Nephron (organoid): ENCODE measurements around the gene TXNDC8.
"Not testable (repeated sequence)": the region's sequence is repeated elsewhere in the genome, so short reads cannot be mapped to it uniquely, and the experiment has no call there.

Experiments
- H3K27ac Mint-ChIP-seq, 3 experiments: 2 replicates each; pipeline ENCODE4 v1.8.0; 2020; ENCODE audit warnings: mixed read lengths in 3 of 3, mild to moderate bottlenecking in 2 of 3, moderate library complexity in 1 of 3
- H3K27me3 Mint-ChIP-seq: 2 replicates; pipeline ENCODE4 v1.8.0; 2021; ENCODE audit warnings: low read depth, mild to moderate bottlenecking, moderate library complexity, mixed read lengths
- H3K36me3 Mint-ChIP-seq: 2 replicates; pipeline ENCODE4 v1.8.0; 2020; ENCODE audit warnings: low read depth, mixed read lengths
- H3K4me1 Mint-ChIP-seq: 2 replicates; pipeline ENCODE4 v1.8.0; 2020; ENCODE audit warnings: mixed read lengths
- H3K4me3 Mint-ChIP-seq, 3 experiments: 2 replicates each; pipeline ENCODE4 v1.8.0; 2020; ENCODE audit warnings: mild to moderate bottlenecking in 3 of 3, mixed read lengths in 3 of 3, moderate library complexity in 2 of 3
- H3K9me3 Mint-ChIP-seq: 2 replicates; pipeline ENCODE4 v1.8.0; 2020; ENCODE audit warnings: mixed read lengths
- TF ChIP-seq, protein P1 (sequence below), 3 experiments: fragments of 200-600 bp; sonication (generic); IDR thresholded peaks; one replicate each; pipeline ENCODE4 v1.5.0; 2021; ENCODE audit warnings: antibody characterized with exemption in 3 of 3; ENCODE audit not compliant: unreplicated experiment in 3 of 3

The TXNDC8 gene

DNA sequence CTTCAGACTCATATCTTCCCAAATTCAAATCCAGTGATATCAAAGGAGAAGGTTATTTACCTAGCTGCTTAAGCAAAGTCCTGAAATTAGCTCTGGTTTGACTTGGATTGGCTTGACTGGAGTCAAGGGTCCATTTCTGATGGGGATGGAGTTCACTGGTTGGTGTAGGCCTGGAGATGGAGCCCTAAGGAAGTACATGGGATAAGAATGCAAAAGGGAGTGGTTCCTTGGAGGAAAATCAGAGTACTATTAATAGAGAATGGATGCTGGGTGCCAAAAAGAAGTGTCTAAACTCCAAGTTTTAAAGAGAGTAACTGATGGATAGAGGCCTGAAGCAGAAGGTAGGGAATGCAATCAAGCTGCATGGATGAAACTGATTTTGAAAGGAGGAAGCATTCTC lies 13.8 kb downstream of the TXNDC8 start:
- no peaks in the 10 kb centered on the region for H3K27me3 Mint-ChIP-seq
- TF ChIP-seq, protein P1, sequence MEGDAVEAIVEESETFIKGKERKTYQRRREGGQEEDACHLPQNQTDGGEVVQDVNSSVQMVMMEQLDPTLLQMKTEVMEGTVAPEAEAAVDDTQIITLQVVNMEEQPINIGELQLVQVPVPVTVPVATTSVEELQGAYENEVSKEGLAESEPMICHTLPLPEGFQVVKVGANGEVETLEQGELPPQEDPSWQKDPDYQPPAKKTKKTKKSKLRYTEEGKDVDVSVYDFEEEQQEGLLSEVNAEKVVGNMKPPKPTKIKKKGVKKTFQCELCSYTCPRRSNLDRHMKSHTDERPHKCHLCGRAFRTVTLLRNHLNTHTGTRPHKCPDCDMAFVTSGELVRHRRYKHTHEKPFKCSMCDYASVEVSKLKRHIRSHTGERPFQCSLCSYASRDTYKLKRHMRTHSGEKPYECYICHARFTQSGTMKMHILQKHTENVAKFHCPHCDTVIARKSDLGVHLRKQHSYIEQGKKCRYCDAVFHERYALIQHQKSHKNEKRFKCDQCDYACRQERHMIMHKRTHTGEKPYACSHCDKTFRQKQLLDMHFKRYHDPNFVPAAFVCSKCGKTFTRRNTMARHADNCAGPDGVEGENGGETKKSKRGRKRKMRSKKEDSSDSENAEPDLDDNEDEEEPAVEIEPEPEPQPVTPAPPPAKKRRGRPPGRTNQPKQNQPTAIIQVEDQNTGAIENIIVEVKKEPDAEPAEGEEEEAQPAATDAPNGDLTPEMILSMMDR (IDR thresholded peaks at IDR 0.05; ENCODE audit: unreplicated experiment in 3 of 3): no peak
- H3K9me3 Mint-ChIP-seq: no peaks in the 10 kb centered on the region
- no peaks in the 10 kb centered on the region for H3K4me1 Mint-ChIP-seq
- H3K4me3 Mint-ChIP-seq: no peak overlapping the region
- H3K27ac Mint-ChIP-seq: no peak overlapping the region
- H3K36me3 Mint-ChIP-seq: no peaks in the 10 kb centered on the region

GRCh38 chr9:110320651-110321445 lies 16.8 kb downstream of the TXNDC8 start:
- no peaks in the 10 kb centered on the region for H3K27me3 Mint-ChIP-seq
- H3K4me1 Mint-ChIP-seq: peaks cover 8% of the 10 kb centered on the region
- peak overlapping the region in 2 of 3 experiments; percentile 17 to 52 for H3K27ac Mint-ChIP-seq

GRCh38 chr9:110319781-110320492 lies 17.7 kb downstream of the TXNDC8 start:
- H3K27ac Mint-ChIP-seq: no peak overlapping the region
- TF ChIP-seq, protein P1 (IDR thresholded peaks at IDR 0.05; ENCODE audit: unreplicated experiment in 3 of 3): no peak
- H3K36me3 Mint-ChIP-seq: no peaks in the 10 kb centered on the region
- no peaks in the 10 kb centered on the region for H3K9me3 Mint-ChIP-seq
- no peak overlapping the region for H3K4me3 Mint-ChIP-seq
- H3K4me1 Mint-ChIP-seq: peaks cover 8% of the 10 kb centered on the region
- H3K27me3 Mint-ChIP-seq: no peaks in the 10 kb centered on the region

More at GRCh38 chr9:110320651-110321445, 16.8 kb downstream of the TXNDC8 start:
- Mint-ChIP-seq H3K36me3 (no peaks in the 10 kb centered on the region), H3K9me3 (no peaks in the 10 kb centered on the region), H3K4me3 (no peak overlapping the region)
- TF ChIP-seq, protein P1 (IDR thresholded peaks at IDR 0.05; ENCODE audit: unreplicated experiment in 3 of 3): no peak

GRCh38 chr9:110317911-110318310 lies 19.8 kb downstream of the TXNDC8 start:
- no peaks in the 10 kb centered on the region for H3K27me3 Mint-ChIP-seq
- H3K36me3 Mint-ChIP-seq: no peaks in the 10 kb centered on the region
- H3K27ac Mint-ChIP-seq: no peak overlapping the region
- TF ChIP-seq, protein P1 (IDR thresholded peaks at IDR 0.05; ENCODE audit: unreplicated experiment in 3 of 3): no peak
- peaks cover 8% of the 10 kb centered on the region for H3K4me1 Mint-ChIP-seq
- no peak overlapping the region for H3K4me3 Mint-ChIP-seq
- peaks cover 8% of the 10 kb centered on the region for H3K9me3 Mint-ChIP-seq

GRCh38 chr9:110316261-110317075 lies 21.2 kb downstream of the TXNDC8 start:
- H3K27me3 Mint-ChIP-seq: no peaks in the 10 kb centered on the region
- peaks cover 8% of the 10 kb centered on the region for H3K4me1 Mint-ChIP-seq
- H3K27ac Mint-ChIP-seq: peak overlapping the region; percentile 77 to 92 (median 81)
- H3K36me3 Mint-ChIP-seq: no peaks in the 10 kb centered on the region
- TF ChIP-seq, protein P1 (IDR thresholded peaks at IDR 0.05; ENCODE audit: unreplicated experiment in 3 of 3): no peak
- H3K9me3 Mint-ChIP-seq: peaks cover 11% of the 10 kb centered on the region
- peak overlapping the region in 2 of 3 experiments; percentile 6 to 46 for H3K4me3 Mint-ChIP-seq

DNA sequence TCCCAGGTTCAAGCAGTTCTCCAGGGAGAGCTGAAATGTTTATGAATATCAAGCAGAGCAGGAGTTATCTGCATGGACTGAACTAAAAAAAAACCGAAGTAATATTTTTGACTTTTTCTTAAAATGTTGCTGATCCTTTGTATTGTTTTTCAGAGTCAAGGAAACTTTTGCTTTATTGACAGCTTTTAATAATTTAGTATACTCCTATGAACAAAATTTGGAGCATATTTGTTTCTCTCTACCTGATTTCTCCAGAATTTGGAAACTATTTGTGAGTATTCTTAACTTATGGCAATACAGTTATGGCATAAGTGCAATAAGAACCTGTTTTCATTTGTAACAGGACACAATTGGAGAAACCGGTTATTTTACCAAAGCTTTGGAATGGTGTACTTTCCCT lies 25.7 kb downstream of the TXNDC8 start:
- H3K9me3 Mint-ChIP-seq: peaks cover 16% of the 10 kb centered on the region
- H3K36me3 Mint-ChIP-seq, H3K4me1 Mint-ChIP-seq, H3K27ac Mint-ChIP-seq, H3K27me3 Mint-ChIP-seq, H3K4me3 Mint-ChIP-seq: not testable (repeated sequence)
